HG03095 (cell line): ENCODE measurements around the gene EAPP.
"Not testable (repeated sequence)": the region's sequence is repeated elsewhere in the genome, so short reads cannot be mapped to it uniquely, and the experiment has no call there.

Experiments
- ATAC-seq: cut with Tn5 transposase; IDR thresholded peaks from one replicate; pipeline ENCODE4 v1.9.1; 2021; ENCODE audit warnings: moderate library complexity; ENCODE audit not compliant: unreplicated experiment

Gene EAPP, protein sequence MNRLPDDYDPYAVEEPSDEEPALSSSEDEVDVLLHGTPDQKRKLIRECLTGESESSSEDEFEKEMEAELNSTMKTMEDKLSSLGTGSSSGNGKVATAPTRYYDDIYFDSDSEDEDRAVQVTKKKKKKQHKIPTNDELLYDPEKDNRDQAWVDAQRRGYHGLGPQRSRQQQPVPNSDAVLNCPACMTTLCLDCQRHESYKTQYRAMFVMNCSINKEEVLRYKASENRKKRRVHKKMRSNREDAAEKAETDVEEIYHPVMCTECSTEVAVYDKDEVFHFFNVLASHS

DNA sequence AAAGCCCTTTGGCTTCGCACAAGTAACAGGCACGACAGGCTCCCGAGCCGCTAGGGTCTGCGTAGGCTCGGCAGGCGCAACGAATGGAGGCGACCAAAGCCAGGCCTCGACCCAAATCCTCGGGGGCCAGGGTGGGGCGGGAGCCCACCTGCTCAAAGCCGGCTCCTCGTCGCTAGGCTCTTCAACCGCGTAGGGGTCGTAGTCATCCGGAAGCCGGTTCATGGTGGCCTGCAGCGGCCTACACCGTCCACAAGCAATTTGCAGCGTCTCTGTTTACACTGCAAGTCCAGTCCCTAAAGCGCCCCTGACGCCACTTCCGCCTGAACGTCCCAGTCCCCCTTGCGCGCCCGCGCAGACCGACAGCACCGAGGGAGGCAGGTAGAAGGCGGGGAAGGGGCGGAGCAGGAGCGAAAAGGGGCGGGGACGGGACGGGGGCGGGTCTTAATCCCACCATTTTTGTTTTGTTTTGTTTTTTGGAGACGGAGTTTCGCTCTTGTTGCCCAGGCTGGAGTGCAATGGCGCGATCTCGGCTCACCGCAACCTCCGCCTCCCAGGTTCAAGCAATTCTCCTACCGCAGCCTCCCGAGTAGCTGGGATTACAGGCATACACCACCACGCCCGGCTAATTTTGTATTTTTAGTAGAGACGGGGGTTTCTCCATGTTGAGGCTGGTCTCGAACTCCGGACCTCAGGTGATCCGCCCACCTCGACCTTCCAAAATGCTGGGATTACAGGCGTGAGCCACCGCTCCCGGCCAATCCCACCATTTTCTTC, at the start of gene EAPP:
TSS of gene EAPP (minus strand) at position 295 of the 774 bp plus-strand sequence. CDS start at position 222, 73 bp downstream.
- peak; percentile 97 for ATAC-seq

DNA sequence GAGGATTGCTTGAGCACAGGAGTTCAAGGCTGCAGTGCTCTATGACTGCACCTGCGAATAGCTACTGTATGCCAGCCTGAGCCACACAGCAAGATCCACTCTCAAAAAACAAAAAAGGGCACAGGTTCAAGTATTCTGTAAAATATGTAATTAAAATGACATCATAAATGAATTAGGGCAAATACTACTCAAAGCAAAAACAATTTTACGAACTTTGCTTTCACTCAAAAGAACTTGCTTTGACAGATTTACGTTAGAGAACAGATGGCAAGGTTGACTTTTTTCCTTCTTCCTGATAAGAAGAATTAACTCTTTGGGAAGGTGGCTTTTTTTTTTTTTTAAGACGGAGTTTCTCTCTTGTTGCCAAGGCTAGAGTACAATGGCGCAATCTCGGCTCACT, 44.0 kb upstream of the EAPP start:
- no peak for ATAC-seq

DNA sequence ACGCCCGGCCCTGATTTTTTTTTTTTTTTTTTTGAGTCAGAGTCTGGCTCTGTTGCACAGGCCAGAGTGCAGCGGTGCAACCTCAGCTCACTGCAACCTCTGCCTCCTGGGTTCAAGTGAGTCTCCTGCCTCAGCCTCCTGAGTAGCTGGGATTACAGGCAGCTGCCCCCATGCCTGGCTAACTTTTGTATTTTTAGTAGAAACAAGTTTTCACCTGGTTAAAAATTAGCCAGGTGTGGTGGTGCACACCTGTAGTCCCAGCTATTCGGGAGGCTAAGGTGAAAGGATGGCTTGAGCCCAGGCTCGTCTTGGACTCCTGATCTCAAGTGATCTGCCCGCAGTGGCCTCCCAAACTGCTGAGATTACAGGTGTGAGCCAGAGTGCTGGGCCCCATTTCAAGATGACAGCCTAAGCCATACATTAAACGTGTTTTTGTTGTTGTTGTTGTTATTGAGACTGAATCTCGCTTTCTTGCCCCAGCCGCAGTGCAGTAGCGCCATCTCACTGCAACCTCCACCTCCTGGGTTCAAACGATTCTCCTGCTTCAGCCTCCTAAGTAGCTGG, 42.7 kb upstream of the EAPP start:
- ATAC-seq, result no peak

DNA sequence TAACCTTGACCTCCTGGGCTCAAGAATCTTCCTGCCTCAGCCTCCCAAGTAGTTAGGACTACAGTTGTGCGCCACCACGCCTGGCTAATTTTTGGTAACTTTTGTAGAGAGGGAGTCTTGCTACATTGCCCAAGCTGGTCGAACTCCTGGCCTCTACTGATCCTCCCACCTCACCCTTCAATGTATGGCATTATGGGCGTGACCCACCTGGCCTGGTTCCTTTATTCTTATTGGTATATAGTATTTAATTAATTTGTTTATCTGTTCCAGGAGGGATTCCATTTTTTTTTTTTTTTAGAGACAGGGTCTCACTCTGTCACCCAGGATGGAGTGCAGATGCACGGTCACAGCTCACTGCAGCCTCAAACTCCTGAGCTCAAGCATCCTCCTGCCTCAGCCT, 40.9 kb upstream of the EAPP start:
- no peak for ATAC-seq

DNA sequence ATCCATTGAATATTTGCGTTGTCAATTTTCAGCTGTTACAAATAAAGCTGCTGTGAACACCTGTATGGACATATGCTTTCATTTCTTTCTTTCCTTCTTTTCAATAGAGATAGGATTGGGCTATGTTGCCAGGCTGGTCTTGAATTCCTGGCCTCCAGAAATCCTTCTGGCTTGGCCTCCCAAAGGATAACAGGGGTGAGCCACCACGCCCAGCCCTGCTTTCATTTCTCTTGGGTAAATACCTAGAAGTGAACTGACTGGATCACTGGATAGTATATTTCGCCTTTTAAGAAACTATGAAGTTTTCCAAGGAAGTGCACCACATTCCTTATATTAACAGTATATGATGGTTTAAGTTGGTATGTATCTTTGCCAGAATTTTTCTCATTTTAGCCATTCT, 32.3 kb upstream of the EAPP start:
- ATAC-seq, result no peak

DNA sequence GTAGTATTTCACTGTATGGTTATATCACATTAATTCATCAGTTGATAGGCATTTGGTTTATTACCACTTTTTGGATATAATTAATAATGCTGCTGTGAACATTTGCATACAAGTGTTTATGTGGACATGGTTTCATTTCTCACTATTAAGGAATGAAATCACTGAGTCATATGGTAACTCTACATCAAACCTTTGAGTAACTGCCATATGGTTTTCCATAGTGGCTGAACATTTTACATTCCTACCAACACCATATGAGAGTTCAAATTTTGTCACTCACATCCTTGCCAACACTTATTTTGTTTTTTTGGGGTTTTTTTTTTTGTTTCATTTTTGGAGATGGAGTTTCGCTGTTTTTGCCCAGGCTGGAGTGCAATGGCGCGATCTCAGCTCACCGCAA, 30.2 kb upstream of the EAPP start:
- ATAC-seq, result no peak

DNA sequence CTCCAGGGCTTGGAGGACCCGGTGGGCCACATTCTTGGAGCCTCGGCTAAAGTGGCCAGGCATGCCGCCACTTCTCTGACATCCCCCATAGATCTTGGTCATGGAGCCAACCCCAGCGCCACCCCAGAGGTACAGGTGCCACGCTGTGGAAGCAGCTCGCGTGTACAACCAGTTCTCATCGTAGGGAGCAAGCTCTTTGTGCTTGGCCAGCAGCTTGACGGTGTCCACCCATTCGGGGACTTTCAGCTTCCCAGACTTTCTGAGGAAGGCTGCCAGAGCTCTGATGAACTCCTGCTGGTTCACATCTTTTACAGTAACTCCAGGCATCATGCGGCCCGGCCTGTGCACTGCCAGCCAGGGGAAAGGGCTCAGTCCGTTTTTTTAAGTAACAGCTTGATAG, 29.3 kb upstream of the EAPP start:
- ATAC-seq, result no peak

DNA sequence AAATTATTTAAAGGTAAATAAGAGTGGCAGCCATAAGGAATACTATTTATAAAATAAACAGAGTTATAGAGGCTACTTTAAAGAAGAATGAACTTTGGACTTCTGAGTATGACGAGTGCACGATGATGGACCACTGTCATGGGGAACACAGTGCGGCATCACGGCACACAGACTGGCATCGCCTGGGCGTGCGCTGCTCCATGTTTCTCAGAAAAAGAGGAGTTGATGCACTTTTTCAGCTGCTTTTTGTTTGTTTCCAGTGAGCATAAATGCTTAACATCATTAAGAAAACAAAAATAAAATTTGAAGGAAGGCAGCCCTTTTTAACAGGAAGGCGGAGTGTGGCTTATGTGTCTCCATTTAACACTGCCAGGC, 23.3 kb upstream of the EAPP start:
- ATAC-seq, result no peak

DNA sequence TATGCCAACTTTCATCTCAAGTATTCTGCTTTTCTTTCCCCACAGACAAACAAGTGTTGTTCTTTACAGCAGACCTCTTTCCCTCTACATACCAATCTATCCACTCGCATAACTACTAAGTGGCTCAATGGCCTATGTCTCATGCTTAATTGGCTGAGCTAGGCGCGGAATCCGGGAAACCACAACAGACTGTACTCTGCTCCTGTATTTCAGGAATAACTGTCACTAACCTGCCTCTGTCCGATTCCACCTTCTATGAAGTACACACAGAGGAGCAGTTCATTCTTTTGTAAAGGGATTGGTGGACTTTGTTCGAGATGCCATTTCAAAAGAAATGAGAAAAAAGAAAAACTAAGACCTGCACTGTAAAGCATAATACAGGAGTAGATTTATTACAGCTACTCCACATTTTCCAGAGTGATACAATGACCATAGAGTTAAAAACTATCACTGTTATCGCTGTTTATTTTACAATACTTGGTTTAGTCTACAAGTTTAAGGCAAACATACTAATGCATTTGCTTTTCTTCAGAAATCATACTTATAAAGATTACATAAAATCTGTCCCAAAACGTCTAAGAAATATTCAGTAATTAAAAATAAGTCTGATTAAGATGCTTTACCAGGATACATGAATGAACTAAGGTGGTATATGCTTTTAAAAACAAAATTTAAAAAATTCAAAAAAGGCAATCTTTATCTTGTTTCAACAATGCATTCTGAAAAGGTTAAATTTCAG, 22.7 kb upstream of the EAPP start:
- ATAC-seq, result not testable (repeated sequence)

DNA sequence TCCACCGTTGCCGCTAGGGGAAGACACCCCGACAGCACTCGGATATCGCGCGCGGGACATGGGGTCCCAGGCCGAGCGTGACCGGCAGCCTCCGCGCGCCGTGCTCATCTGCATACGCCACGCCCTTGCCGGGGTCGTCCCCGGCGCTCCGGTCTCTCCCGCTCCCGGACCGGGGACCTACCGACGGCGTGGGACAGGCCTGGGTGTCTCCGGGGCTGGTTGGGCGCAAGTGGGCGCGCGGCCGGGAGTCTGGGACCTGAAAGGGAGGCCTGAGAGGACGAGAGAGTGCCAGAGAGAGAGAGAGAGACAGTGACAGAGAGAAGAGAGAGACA, 17.0 kb upstream of the EAPP start:
- peak; percentile 51 for ATAC-seq

DNA sequence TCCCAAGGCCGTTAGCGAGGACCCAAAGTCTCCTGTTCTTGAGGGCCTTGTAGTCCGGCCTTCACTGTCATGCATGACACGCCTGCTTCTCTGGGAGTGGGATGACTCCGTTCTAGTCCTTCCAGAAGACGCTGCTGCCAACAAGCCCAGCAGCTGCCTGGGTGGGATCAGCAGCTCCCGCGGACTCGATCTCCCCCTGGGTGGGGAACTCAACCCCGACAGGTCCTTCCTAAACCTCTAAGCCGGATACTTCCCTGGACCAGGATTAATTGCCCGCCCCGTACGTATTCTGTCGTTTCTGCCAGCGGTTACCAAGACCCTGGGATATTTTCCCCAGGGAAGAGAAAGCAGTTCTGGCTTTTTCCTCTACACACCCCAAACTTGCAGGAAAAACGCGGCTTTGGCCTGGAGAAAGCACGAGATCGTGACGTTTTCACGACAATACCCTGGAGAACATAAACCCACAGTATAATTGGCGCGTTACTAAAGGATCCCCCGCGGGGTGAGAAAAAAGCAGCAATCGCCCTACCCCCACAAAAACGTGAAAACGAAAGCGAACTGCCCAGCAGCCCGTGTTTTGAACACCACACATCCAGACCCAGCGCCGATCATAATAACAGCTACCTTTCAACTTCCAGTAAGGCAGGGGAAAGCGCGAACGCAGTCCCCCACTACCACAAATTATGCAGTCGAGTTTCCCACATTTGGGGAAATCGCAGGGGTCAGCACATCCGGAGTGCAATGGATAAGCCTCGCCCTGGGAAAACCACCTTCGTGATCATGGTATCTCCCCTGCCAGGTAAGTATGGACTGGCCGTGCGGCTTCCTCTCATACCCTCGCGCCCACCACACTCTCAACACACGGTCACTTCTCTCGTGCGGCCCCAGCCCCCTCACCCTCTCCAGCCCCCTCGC, 16.3 kb upstream of the EAPP start:
- ATAC-seq, result peak; percentile 83

DNA sequence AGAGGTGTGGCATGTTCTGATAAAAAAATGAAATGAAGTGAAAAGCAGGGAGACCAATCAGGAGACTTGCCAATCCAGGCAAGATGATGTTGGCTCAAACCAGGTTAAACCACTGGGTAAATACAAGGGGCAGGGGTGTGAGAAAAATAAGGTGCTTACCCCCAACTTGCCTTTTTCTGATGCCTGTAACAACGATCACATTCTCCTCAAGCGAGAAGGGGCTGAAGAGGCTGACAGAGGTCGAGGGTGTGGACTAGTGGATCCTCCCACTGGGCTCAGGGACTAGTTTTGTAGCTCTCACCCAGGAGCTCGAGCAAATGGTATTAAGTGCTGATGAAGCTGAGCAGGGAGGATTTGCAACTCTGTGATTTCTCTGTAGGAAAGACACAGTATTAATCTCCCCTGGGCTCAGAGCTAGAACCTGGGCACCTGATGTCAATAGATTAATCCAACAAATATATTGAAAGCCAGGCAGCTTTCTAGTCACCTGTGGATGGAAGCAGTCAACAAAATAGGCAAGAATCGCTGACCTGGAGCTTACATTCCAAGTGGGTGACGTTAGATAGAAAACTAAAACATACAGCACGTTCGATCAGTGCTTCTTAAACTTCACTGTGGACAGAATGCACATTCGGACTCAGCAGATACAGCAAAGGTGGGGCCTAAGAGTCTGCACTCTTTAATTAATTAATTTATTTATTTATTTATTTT, 15.2 kb upstream of the EAPP start:
- ATAC-seq, result no peak

DNA sequence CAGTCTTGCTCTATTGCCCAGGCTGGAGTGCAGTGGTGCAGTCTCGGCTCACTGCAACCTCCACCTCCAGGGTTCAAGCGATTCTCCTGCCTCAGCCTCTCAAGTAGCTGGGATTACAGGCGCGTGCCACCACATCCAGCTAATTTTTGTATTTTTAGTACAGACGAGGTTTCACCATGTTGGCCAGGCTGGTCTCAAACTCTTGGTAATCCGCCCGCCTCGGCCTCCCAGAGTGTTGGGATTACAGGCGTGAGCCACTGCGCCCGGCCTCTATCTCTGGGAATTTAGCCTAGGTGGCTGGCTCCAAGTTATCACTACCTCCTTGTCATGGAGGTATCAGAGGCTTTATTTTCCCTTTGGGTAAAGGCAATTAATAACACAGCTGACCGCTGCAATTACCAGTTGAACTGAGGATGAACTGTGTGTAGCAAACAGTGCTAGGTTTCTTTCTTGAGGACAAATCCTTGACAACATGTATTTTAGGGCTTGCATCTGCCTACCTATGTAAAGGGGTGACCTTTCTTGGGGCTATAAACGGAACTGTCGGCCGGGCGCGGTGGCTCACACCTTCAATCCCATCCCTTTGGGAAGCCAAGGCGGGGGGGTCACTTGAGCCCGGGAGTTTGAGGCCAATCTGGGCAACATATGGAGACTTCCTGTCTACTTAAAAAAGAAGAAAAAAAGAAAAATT, 9.9 kb upstream of the EAPP start:
- not testable (repeated sequence) for ATAC-seq

DNA sequence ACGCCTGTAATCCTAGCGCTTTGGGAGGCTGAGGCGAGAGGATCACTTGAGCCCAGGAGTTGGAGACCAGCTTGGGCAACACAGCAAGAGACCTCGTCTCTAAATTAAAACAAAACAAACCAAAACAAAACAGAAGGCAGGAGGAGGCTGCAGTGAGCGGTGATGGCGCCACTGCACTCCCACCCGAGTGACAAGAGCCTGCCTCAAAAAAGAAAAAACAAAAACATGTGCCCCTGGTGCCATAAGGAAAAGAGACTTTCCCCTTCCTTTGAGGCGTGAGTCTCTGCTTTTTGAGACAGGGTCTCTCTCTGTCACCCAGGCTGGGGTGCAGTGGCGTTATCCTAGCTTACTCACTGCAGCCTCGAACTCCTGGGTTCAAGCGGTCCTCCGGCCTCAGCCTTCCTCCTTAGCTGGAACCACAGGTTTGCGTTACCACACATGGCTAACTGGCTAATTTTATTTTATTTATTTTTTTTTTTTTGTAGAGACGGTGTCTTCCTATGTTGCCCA, 9.0 kb upstream of the EAPP start:
- no peak for ATAC-seq

DNA sequence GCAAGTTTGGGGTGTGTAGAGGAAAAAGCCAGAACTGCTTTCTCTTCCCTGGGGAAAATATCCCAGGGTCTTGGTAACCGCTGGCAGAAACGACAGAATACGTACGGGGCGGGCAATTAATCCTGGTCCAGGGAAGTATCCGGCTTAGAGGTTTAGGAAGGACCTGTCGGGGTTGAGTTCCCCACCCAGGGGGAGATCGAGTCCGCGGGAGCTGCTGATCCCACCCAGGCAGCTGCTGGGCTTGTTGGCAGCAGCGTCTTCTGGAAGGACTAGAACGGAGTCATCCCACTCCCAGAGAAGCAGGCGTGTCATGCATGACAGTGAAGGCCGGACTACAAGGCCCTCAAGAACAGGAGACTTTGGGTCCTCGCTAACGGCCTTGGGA, 7.6 kb upstream of the EAPP start:
- peak; percentile 20 for ATAC-seq

DNA sequence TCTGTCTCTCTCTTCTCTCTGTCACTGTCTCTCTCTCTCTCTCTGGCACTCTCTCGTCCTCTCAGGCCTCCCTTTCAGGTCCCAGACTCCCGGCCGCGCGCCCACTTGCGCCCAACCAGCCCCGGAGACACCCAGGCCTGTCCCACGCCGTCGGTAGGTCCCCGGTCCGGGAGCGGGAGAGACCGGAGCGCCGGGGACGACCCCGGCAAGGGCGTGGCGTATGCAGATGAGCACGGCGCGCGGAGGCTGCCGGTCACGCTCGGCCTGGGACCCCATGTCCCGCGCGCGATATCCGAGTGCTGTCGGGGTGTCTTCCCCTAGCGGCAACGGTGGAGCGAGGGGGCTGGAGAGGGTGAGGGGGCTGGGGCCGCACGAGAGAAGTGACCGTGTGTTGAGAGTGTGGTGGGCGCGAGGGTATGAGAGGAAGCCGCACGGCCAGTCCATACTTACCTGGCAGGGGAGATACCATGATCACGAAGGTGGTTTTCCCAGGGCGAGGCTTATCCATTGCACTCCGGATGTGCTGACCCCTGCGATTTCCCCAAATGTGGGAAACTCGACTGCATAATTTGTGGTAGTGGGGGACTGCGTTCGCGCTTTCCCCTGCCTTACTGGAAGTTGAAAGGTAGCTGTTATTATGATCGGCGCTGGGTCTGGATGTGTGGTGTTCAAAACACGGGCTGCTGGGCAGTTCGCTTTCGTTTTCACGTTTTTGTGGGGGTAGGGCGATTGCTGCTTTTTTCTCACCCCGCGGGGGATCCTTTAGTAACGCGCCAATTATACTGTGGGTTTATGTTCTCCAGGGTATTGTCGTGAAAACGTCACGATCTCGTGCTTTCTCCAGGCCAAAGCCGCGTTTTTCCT, 7.0 kb upstream of the EAPP start:
- ATAC-seq, result peak; percentile 77

DNA sequence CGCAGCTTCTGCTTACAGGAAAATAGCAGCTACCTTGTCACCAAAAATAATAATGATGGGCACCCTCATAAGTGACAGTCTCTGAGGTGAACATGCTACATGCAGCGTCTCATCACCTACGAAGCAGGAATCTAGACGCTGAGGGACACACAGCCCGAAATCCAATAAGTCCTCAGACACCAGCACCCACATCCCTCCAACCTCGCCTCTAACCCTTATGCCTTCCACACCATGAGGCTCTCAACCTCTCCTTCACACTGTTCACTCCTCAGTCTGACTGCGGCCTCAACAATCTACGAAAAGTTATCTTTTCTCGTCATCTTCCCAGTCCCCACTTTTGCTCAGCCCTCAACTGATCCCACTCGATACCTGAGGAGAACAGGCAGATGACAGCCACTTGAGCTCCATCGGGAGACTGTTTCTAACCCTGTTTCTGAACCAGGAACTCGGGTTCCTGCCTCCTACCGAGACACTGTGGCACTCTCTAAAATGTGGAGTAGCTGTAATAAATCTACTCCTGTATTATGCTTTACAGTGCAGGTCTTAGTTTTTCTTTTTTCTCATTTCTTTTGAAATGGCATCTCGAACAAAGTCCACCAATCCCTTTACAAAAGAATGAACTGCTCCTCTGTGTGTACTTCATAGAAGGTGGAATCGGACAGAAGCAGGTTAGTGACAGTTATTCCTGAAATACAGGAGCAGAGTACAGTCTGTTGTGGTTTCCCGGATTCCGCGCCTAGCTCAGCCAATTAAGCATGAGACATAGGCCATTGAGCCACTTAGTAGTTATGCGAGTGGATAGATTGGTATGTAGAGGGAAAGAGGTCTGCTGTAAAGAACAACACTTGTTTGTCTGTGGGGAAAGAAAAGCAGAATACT, 919 bp upstream of the EAPP start:
- not testable (repeated sequence) for ATAC-seq
